ENCODE measurements around the gene ARRB1. TPM values are rescaled to one million over a fixed set of nuclear protein-coding genes. Genes with fewer than 3 reads are reported as not detected.

Gene ARRB1
- total RNA-seq, 2 donors from 2014 or later = 70.3 to 73.4 TPM

GRCh38 chr11:75272391-75272790 lies 79.1 kb downstream of the ARRB1 start:
- Histone ChIP-seq H3K27ac (no peak overlapping the region), H3K27me3 (no peaks in the 10 kb centered on the region), H3K4me3 (no peak overlapping the region), H3K9me3 (no peaks in the 10 kb centered on the region), H3K36me3 (peaks cover 12% of the 10 kb centered on the region), H3K4me1 (no peaks in the 10 kb centered on the region), H3K9ac (ENCODE audit: low read depth in 2 of 2, low read length in 2 of 2) (no peak overlapping the region)
- DNase-seq = no peak
- intact Hi-C loops (cut with DNase I) = loop anchor here (10.0 kb wide), 1 partner anchor 252 kb away; the partner anchor contains the start of gene GDPD5
- no peak for TF ChIP-seq CTCF (IDR thresholded peaks at IDR 0.05)

GRCh38 chr11:75271730-75272129 lies 79.7 kb downstream of the ARRB1 start:
- Histone ChIP-seq H3K27ac (no peak overlapping the region), H3K4me3 (no peak overlapping the region), H3K36me3 (peaks cover 11% of the 10 kb centered on the region), H3K9ac (ENCODE audit: low read depth in 2 of 2, low read length in 2 of 2) (no peak overlapping the region), H3K4me1 (no peaks in the 10 kb centered on the region), H3K27me3 (no peaks in the 10 kb centered on the region), H3K9me3 (no peaks in the 10 kb centered on the region)
- no peak for TF ChIP-seq CTCF (IDR thresholded peaks at IDR 0.05)
- intact Hi-C loops (cut with DNase I) = loop anchor here (10.0 kb wide), 1 partner anchor 253 kb away; the partner anchor contains the start of gene GDPD5
- no peak for DNase-seq

GRCh38 chr11:75270896-75271418 lies 80.5 kb downstream of the ARRB1 start:
- no peak for TF ChIP-seq CTCF (IDR thresholded peaks at IDR 0.05)
- intact Hi-C loops (cut with DNase I) = loop anchor here (10.0 kb wide), 1 partner anchor 254 kb away; the partner anchor contains the start of gene GDPD5
- DNase-seq = no peak
- Histone ChIP-seq H3K4me1 (no peaks in the 10 kb centered on the region), H3K36me3 (peaks cover 11% of the 10 kb centered on the region), H3K9me3 (no peaks in the 10 kb centered on the region), H3K27ac (no peak overlapping the region), H3K9ac (ENCODE audit: low read depth in 2 of 2, low read length in 2 of 2) (no peak overlapping the region), H3K4me3 (no peak overlapping the region), H3K27me3 (no peaks in the 10 kb centered on the region)

- H3K27me3 ChIP-seq = no peaks in the 10 kb centered on the region
- no peak overlapping the region for H3K4me3 ChIP-seq
- H3K27ac ChIP-seq = no peak overlapping the region
- H3K9ac ChIP-seq (ENCODE audit: low read depth in 2 of 2, low read length in 2 of 2) = no peak overlapping the region
- no peak for TF ChIP-seq CTCF (IDR thresholded peaks at IDR 0.05)
- peaks cover 11% of the 10 kb centered on the region for H3K36me3 ChIP-seq
- intact Hi-C loops (cut with DNase I) = loop anchor here (10.0 kb wide), 1 partner anchor 255 kb away; the partner anchor contains the start of gene GDPD5
- H3K9me3 ChIP-seq = no peaks in the 10 kb centered on the region
- no peak for DNase-seq
- H3K4me1 ChIP-seq = no peaks in the 10 kb centered on the region
These were observed 81.6 kb downstream of the ARRB1 start for GRCh38 chr11:75269896-75270295.

GRCh38 chr11:75269367-75269660 lies 82.1 kb downstream of the ARRB1 start:
- Histone ChIP-seq H3K4me1 (no peaks in the 10 kb centered on the region), H3K27ac (no peak overlapping the region), H3K9me3 (no peaks in the 10 kb centered on the region), H3K36me3 (peaks cover 11% of the 10 kb centered on the region), H3K4me3 (no peak overlapping the region), H3K9ac (ENCODE audit: low read depth in 2 of 2, low read length in 2 of 2) (no peak overlapping the region), H3K27me3 (no peaks in the 10 kb centered on the region)
- no peak for TF ChIP-seq CTCF (IDR thresholded peaks at IDR 0.05)
- DNase-seq = no peak
- intact Hi-C loops (cut with DNase I) = no loop called here

Measured in colonic mucosa (tissue), 4 donors.